ENCODE measurements around the gene CDH4.

The CDH4 gene

GRCh38 chr20:61279621-61280150 is 27.6 kb downstream of the CDH4 start:
- H3K79me1 ChIP-seq (ENCODE audit: low read length) = no peaks in the 10 kb centered on the region
- H3K23ac ChIP-seq (ENCODE audit: low read length) = no peak overlapping the region
- no peak overlapping the region for H3K27ac ChIP-seq (ENCODE audit: low read depth, low read length)
- no peak overlapping the region for H4K8ac ChIP-seq (ENCODE audit: low read depth, low read length)
- no peak overlapping the region for H3K14ac ChIP-seq (ENCODE audit: low read length)
- peaks cover 15% of the 10 kb centered on the region for H3K9me3 ChIP-seq (ENCODE audit: insufficient read depth, low read depth, low read length)
- H3K79me2 ChIP-seq (ENCODE audit: control insufficient read depth, insufficient read depth, low read length, poor library complexity) = no peaks in the 10 kb centered on the region
- no peak overlapping the region for H3K4ac ChIP-seq (ENCODE audit: low read depth, low read length)
- H3K36me3 ChIP-seq (ENCODE audit: control insufficient read depth in 1 of 2, insufficient read depth in 2 of 2, low read length in 2 of 2) = no peaks in the 10 kb centered on the region
- no peak overlapping the region for H3K9ac ChIP-seq (ENCODE audit: low read length)
- no peak overlapping the region for H2BK12ac ChIP-seq (ENCODE audit: low read length)
- H2BK5ac ChIP-seq (ENCODE audit: low read depth, low read length, poor library complexity) = no peak overlapping the region
- no peak overlapping the region for H4K12ac ChIP-seq (ENCODE audit: low read depth, low read length)
- H2BK120ac ChIP-seq (ENCODE audit: insufficient read depth, low read length, poor library complexity) = no peak overlapping the region
- WGBS (ENCODE audit: extremely low coverage, insufficient coverage, insufficient read length) = no CpG with 5 or more reads among the region's 17 CpGs
- no peak for DNase-seq
- H2AFZ ChIP-seq (ENCODE audit: insufficient read depth, low read length, poor library complexity) = no peak overlapping the region
- H2AK5ac ChIP-seq (ENCODE audit: low read length) = no peak overlapping the region
- H3K4me3 ChIP-seq (ENCODE audit: low read depth, low read length) = no peak overlapping the region
- H4K91ac ChIP-seq (ENCODE audit: low read depth, low read length) = no peak overlapping the region
- no peak overlapping the region for H3K18ac ChIP-seq (ENCODE audit: low read length)
- no peak overlapping the region for H3K4me2 ChIP-seq (ENCODE audit: low read length)
- H3K4me1 ChIP-seq (ENCODE audit: control insufficient read depth in 1 of 2, insufficient read depth in 2 of 2, low read length in 2 of 2) = no peaks in the 10 kb centered on the region
- H3K27me3 ChIP-seq (ENCODE audit: insufficient read depth, low read length) = no peaks in the 10 kb centered on the region

- Histone ChIP-seq H3K79me2 (ENCODE audit: control insufficient read depth, insufficient read depth, low read length, poor library complexity) (no peaks in the 10 kb centered on the region), H3K9ac (ENCODE audit: low read length) (no peak overlapping the region), H2BK12ac (ENCODE audit: low read length) (no peak overlapping the region), H2AK5ac (ENCODE audit: low read length) (no peak overlapping the region), H3K27ac (ENCODE audit: low read depth, low read length) (no peak overlapping the region), H4K8ac (ENCODE audit: low read depth, low read length) (no peak overlapping the region), H3K23ac (ENCODE audit: low read length) (no peak overlapping the region), H3K4me2 (ENCODE audit: low read length) (no peak overlapping the region), H3K4me3 (ENCODE audit: low read depth, low read length) (no peak overlapping the region), H4K91ac (ENCODE audit: low read depth, low read length) (no peak overlapping the region), H3K14ac (ENCODE audit: low read length) (no peak overlapping the region), H3K4me1 (ENCODE audit: control insufficient read depth in 1 of 2, insufficient read depth in 2 of 2, low read length in 2 of 2) (no peaks in the 10 kb centered on the region), H3K79me1 (ENCODE audit: low read length) (no peaks in the 10 kb centered on the region), H2BK120ac (ENCODE audit: insufficient read depth, low read length, poor library complexity) (no peak overlapping the region), H4K12ac (ENCODE audit: low read depth, low read length) (no peak overlapping the region), H3K18ac (ENCODE audit: low read length) (no peak overlapping the region), H3K4ac (ENCODE audit: low read depth, low read length) (no peak overlapping the region), H3K9me3 (ENCODE audit: insufficient read depth, low read depth, low read length) (peaks cover 12% of the 10 kb centered on the region), H3K27me3 (ENCODE audit: insufficient read depth, low read length) (no peaks in the 10 kb centered on the region), H2BK5ac (ENCODE audit: low read depth, low read length, poor library complexity) (no peak overlapping the region), H2AFZ (ENCODE audit: insufficient read depth, low read length, poor library complexity) (no peak overlapping the region), H3K36me3 (ENCODE audit: control insufficient read depth in 1 of 2, insufficient read depth in 2 of 2, low read length in 2 of 2) (no peaks in the 10 kb centered on the region)
- no peak for DNase-seq
- no CpG with 5 or more reads among the region's 27 CpGs for WGBS (ENCODE audit: extremely low coverage, insufficient coverage, insufficient read length)
Observed at GRCh38 chr20:61280217-61280980, 28.3 kb downstream of the CDH4 start.

- H3K79me1 ChIP-seq (ENCODE audit: low read length) = no peaks in the 10 kb centered on the region
- no peak overlapping the region for H2AK5ac ChIP-seq (ENCODE audit: low read length)
- H3K4ac ChIP-seq (ENCODE audit: low read depth, low read length) = no peak overlapping the region
- no peak overlapping the region for H4K12ac ChIP-seq (ENCODE audit: low read depth, low read length)
- no peak for DNase-seq
- no peaks in the 10 kb centered on the region for H3K36me3 ChIP-seq (ENCODE audit: control insufficient read depth in 1 of 2, insufficient read depth in 2 of 2, low read length in 2 of 2)
- no peak overlapping the region for H2AFZ ChIP-seq (ENCODE audit: insufficient read depth, low read length, poor library complexity)
- H2BK12ac ChIP-seq (ENCODE audit: low read length) = no peak overlapping the region
- H3K14ac ChIP-seq (ENCODE audit: low read length) = no peak overlapping the region
- no CpG with 5 or more reads among the region's 12 CpGs for WGBS (ENCODE audit: extremely low coverage, insufficient coverage, insufficient read length)
- H3K4me3 ChIP-seq (ENCODE audit: low read depth, low read length) = no peak overlapping the region
- H4K8ac ChIP-seq (ENCODE audit: low read depth, low read length) = no peak overlapping the region
- H3K9me3 ChIP-seq (ENCODE audit: insufficient read depth, low read depth, low read length) = peaks cover 11% of the 10 kb centered on the region
- H3K79me2 ChIP-seq (ENCODE audit: control insufficient read depth, insufficient read depth, low read length, poor library complexity) = no peaks in the 10 kb centered on the region
- H3K4me1 ChIP-seq (ENCODE audit: control insufficient read depth in 1 of 2, insufficient read depth in 2 of 2, low read length in 2 of 2) = no peaks in the 10 kb centered on the region
- H2BK5ac ChIP-seq (ENCODE audit: low read depth, low read length, poor library complexity) = no peak overlapping the region
- H3K18ac ChIP-seq (ENCODE audit: low read length) = no peak overlapping the region
- H3K9ac ChIP-seq (ENCODE audit: low read length) = no peak overlapping the region
- no peak overlapping the region for H3K27ac ChIP-seq (ENCODE audit: low read depth, low read length)
- no peaks in the 10 kb centered on the region for H3K27me3 ChIP-seq (ENCODE audit: insufficient read depth, low read length)
- H3K23ac ChIP-seq (ENCODE audit: low read length) = no peak overlapping the region
- no peak overlapping the region for H2BK120ac ChIP-seq (ENCODE audit: insufficient read depth, low read length, poor library complexity)
- H4K91ac ChIP-seq (ENCODE audit: low read depth, low read length) = no peak overlapping the region
- no peak overlapping the region for H3K4me2 ChIP-seq (ENCODE audit: low read length)
Observed at GRCh38 chr20:61281286-61281795, 29.3 kb downstream of the CDH4 start.

GRCh38 chr20:61284752-61285151 is 32.7 kb downstream of the CDH4 start:
- no CpG with 5 or more reads among the region's 5 CpGs for WGBS (ENCODE audit: extremely low coverage, insufficient coverage, insufficient read length)
- H3K27me3 ChIP-seq (ENCODE audit: insufficient read depth, low read length) = no peaks in the 10 kb centered on the region
- H2BK5ac ChIP-seq (ENCODE audit: low read depth, low read length, poor library complexity) = no peak overlapping the region
- no peak overlapping the region for H3K4me2 ChIP-seq (ENCODE audit: low read length)
- no peak overlapping the region for H2BK12ac ChIP-seq (ENCODE audit: low read length)
- H3K79me1 ChIP-seq (ENCODE audit: low read length) = no peaks in the 10 kb centered on the region
- H4K8ac ChIP-seq (ENCODE audit: low read depth, low read length) = no peak overlapping the region
- no peak overlapping the region for H3K27ac ChIP-seq (ENCODE audit: low read depth, low read length)
- no peak overlapping the region for H4K12ac ChIP-seq (ENCODE audit: low read depth, low read length)
- no peak overlapping the region for H3K9ac ChIP-seq (ENCODE audit: low read length)
- no peak for DNase-seq
- H3K4ac ChIP-seq (ENCODE audit: low read depth, low read length) = no peak overlapping the region
- no peak overlapping the region for H2BK120ac ChIP-seq (ENCODE audit: insufficient read depth, low read length, poor library complexity)
- H3K23ac ChIP-seq (ENCODE audit: low read length) = no peak overlapping the region
- H3K4me3 ChIP-seq (ENCODE audit: low read depth, low read length) = no peak overlapping the region
- no peak overlapping the region for H2AFZ ChIP-seq (ENCODE audit: insufficient read depth, low read length, poor library complexity)
- peaks cover 13% of the 10 kb centered on the region for H3K9me3 ChIP-seq (ENCODE audit: insufficient read depth, low read depth, low read length)
- no peaks in the 10 kb centered on the region for H3K4me1 ChIP-seq (ENCODE audit: control insufficient read depth in 1 of 2, insufficient read depth in 2 of 2, low read length in 2 of 2)
- no peaks in the 10 kb centered on the region for H3K79me2 ChIP-seq (ENCODE audit: control insufficient read depth, insufficient read depth, low read length, poor library complexity)
- no peak overlapping the region for H2AK5ac ChIP-seq (ENCODE audit: low read length)
- H3K36me3 ChIP-seq (ENCODE audit: control insufficient read depth in 1 of 2, insufficient read depth in 2 of 2, low read length in 2 of 2) = no peaks in the 10 kb centered on the region
- no peak overlapping the region for H3K14ac ChIP-seq (ENCODE audit: low read length)
- no peak overlapping the region for H3K18ac ChIP-seq (ENCODE audit: low read length)
- no peak overlapping the region for H4K91ac ChIP-seq (ENCODE audit: low read depth, low read length)
